ENCODE data around the gene EID1. TPM values are rescaled to one million over a fixed set of nuclear protein-coding genes. Genes with fewer than 3 reads are reported as not detected.

EID1 gene
- total and polyA plus RNA-seq, 9 of the 15 experiments (the other 6 are each of a cell fraction or from before 2014, with no cell fraction given) = 46.5 to 211 (median 143) TPM

DNA sequence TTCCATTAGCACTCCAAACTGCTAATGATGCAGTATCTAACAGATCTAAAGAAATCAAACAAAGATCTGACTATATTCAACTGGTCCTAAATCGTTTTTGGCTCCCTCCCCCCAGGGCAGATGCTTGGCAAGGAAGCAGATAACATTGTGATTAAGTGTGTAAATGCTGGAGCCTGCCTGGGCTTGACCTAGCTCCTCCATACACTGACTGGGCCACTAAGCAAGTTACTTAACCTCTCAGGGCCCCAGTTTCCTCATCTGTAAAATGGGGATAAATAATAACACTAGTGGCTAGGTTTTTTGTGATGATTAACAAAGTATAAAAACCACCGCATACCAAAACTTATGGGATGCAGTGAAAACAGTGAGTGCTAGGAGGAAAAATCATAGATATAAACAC is 9.2 kb downstream of the EID1 start:
- no peaks in the 10 kb centered on the region for H3K79me2 ChIP-seq (ENCODE audit: control insufficient read depth, insufficient read depth, low read length)
- H3K4me2 ChIP-seq (ENCODE audit: insufficient read depth, low read length) = no peak overlapping the region
- no peaks in the 10 kb centered on the region for H3K27me3 ChIP-seq (ENCODE audit: control insufficient read depth in 2 of 2, insufficient read depth in 2 of 2, low read length in 2 of 2)
- no peak overlapping the region for H3K9ac ChIP-seq (ENCODE audit: insufficient read depth in 1 of 2, low read depth in 2 of 2, low read length in 2 of 2)
- H3K9me1 ChIP-seq (ENCODE audit: control insufficient read depth, insufficient read depth, low read length) = no peaks in the 10 kb centered on the region
- H3K4me3 ChIP-seq = no peak overlapping the region
- intact Hi-C loops (cut with micrococcal nuclease) (no loop called here), in situ Hi-C loops (cut with MboI) (no loop called here)
- POLR2A ChIA-PET = no interaction called here
- H3K36me3 ChIP-seq (ENCODE audit: control insufficient read depth, insufficient read depth, low read length) = no peaks in the 10 kb centered on the region
- TF ChIP-seq SMARCB1 (IDR thresholded peaks at IDR 0.05; ENCODE audit: insufficient read length, low read depth) = no peak
- TF ChIP-seq SMAD2 (IDR thresholded peaks at IDR 0.05; ENCODE audit: low read depth, low read length) = no peak
- TF ChIP-seq ZNF121 (CRISPR knock-in tag; conservative IDR thresholded peaks at IDR 0.05) = no peak
- peak; percentile 54 to 59 for TF ChIP-seq KDM1A (IDR thresholded peaks at IDR 0.05)
- TF ChIP-seq NCOR1 (IDR thresholded peaks at IDR 0.05) = no peak
- TF ChIP-seq BCOR (IDR thresholded peaks at IDR 0.05) = 0 out of 2 replicates have a peak, but pooled peaks have one; percentile 44
- peak; percentile 67 for TF ChIP-seq RBM25 (IDR thresholded peaks at IDR 0.05; ENCODE audit: low read depth, low read length, severe bottlenecking)
- peak; percentile 26 for TF ChIP-seq HNRNPLL (IDR thresholded peaks at IDR 0.05; ENCODE audit: low read depth, low read length, poor library complexity, severe bottlenecking)
- 0 out of 2 replicates have a peak, but pooled peaks have one; percentile 32 for TF ChIP-seq ESRRA (IDR thresholded peaks at IDR 0.05; ENCODE audit: borderline replicate concordance, low read depth)
- DNase-seq (ENCODE audit: extremely low read depth in 1 of 4, low spot score in 3 of 4) (no peak), FAIRE-seq (no peak), ATAC-seq (no peak)
- no peak overlapping the region for H3K27ac ChIP-seq (ENCODE audit: extremely low read depth, low read depth, low read length)
- 52% methylated on average over 2 of the region's 2 CpGs for WGBS (ENCODE audit: insufficient coverage, low coverage, missing lambda C conversion rate)
- BruUV-seq (replicated peaks) = no TSS peak
- no peak overlapping the region for H2AFZ ChIP-seq (ENCODE audit: low read depth, low read length)
- peaks cover 0 to 24% of the 10 kb centered on the region in 2 experiments; a peak in 4 of 5 replicates for H3K4me1 ChIP-seq (replicated peaks in 1 of 2; ENCODE audit: control insufficient read depth in 2 of 2, insufficient read depth in 2 of 2, low read length in 2 of 2)
- no peaks in the 10 kb centered on the region for H4K20me1 ChIP-seq (replicated peaks; ENCODE audit: control insufficient read depth, insufficient read depth, low read length)
- CTCF ChIA-PET (ENCODE audit: low intra/inter-chr PET ratio) = no interaction called here
- no peaks in the 10 kb centered on the region for H3K9me3 ChIP-seq (replicated peaks; ENCODE audit: control insufficient read depth, insufficient read depth, low read depth, low read length)
